ENCODE data around the gene HEMK1.
A peak's percentile ranks its signal among the peaks of the same experiment; 100 is the strongest.

HEMK1 gene

GRCh38 chr3:50549226-50549625 lies 20.1 kb upstream of the HEMK1 start:
- DNase-seq: no peak

- peak; percentile 43 to 54 for DNase-seq
These were observed 19.1 kb upstream of the HEMK1 start for GRCh38 chr3:50550079-50550736.

- DNase-seq: no peak
These were observed 18.2 kb upstream of the HEMK1 start for GRCh38 chr3:50551054-50551659.

GRCh38 chr3:50551681-50552435 lies 17.5 kb upstream of the HEMK1 start:
- DNase-seq: no peak

- DNase-seq: no peak
These were observed 16.7 kb upstream of the HEMK1 start for GRCh38 chr3:50552598-50552997.

GRCh38 chr3:50554553-50554952 lies 14.8 kb upstream of the HEMK1 start:
- no peak for DNase-seq

- no peak for DNase-seq
These were observed 12.2 kb upstream of the HEMK1 start for GRCh38 chr3:50557106-50557505.

- DNase-seq: no peak
These were observed 11.4 kb upstream of the HEMK1 start for GRCh38 chr3:50557915-50558314.

- DNase-seq: no peak
These were observed 9.6 kb upstream of the HEMK1 start for GRCh38 chr3:50559702-50560101.

GRCh38 chr3:50562861-50563260 lies 6.5 kb upstream of the HEMK1 start:
- no peak for DNase-seq

GRCh38 chr3:50563867-50564266 lies 5.5 kb upstream of the HEMK1 start:
- peak; percentile 19 to 87 for DNase-seq

GRCh38 chr3:50564321-50564720 lies 5.0 kb upstream of the HEMK1 start:
- DNase-seq: no peak

- no peak for DNase-seq
These were observed 2.3 kb upstream of the HEMK1 start for GRCh38 chr3:50567011-50567385.

GRCh38 chr3:50567386-50568167 lies 1.7 kb upstream of the HEMK1 start, which contains the start of gene C3orf18:
C3orf18 (minus strand) TSS chr3:50567747; CDS start chr3:50565699, 2,048 bp downstream.
- no peak for DNase-seq

GRCh38 chr3:50570508-50571279 lies 1.4 kb downstream of the HEMK1 start:
- no peak for DNase-seq

- DNase-seq: no peak
These were observed 2.2 kb downstream of the HEMK1 start for GRCh38 chr3:50571486-50571885.

GRCh38 chr3:50572158-50572557 lies 2.8 kb downstream of the HEMK1 start:
- DNase-seq: peak; percentile 4 to 52

- no peak for DNase-seq
These were observed 3.6 kb downstream of the HEMK1 start for GRCh38 chr3:50572801-50573371.

- no peak for DNase-seq
These were observed 4.5 kb downstream of the HEMK1 start for GRCh38 chr3:50573566-50574443.

GRCh38 chr3:50574444-50574831 lies 5.1 kb downstream of the HEMK1 start:
- no peak for DNase-seq

- DNase-seq: no peak
These were observed 6.0 kb downstream of the HEMK1 start for GRCh38 chr3:50575372-50575771.

Data from NCI-H446 (cell line).